Mesodermal cell (in vitro differentiated cells): Measurements from ENCODE around the gene SH2D2A.

Source experiments
- H3K27ac ChIP-seq: 2 replicates; pipeline ENCODE4 v1.7.0; 2013; ENCODE audit warnings: mild to moderate bottlenecking, low read depth, low read length, moderate library complexity; ENCODE audit not compliant: severe bottlenecking
- H3K36me3 ChIP-seq: 2 replicates; pipeline ENCODE4 v1.7.1; 2013; ENCODE audit warnings: mild to moderate bottlenecking, low read length, moderate library complexity; ENCODE audit not compliant: control insufficient read depth, insufficient read depth
- H3K4me1 ChIP-seq: one replicate; pipeline ENCODE4 v1.7.1; 2013; ENCODE audit warnings: mild to moderate bottlenecking, low read length; ENCODE audit not compliant: insufficient read depth, control insufficient read depth, poor library complexity, severe bottlenecking
- H3K4me3 ChIP-seq: 2 replicates; pipeline ENCODE4 v1.7.0; 2013; ENCODE audit warnings: low read length, control low read depth, mild to moderate bottlenecking; ENCODE audit not compliant: insufficient read depth, poor library complexity, severe bottlenecking; ENCODE audit errors: extremely low read depth
- H3K9me3 ChIP-seq: 2 replicates; pipeline ENCODE4 v1.7.1; 2013; ENCODE audit warnings: mild to moderate bottlenecking, low read length, moderate library complexity; ENCODE audit not compliant: control insufficient read depth
- WGBS, 2 experiments: methylation state at CpG; one replicate each; pipeline ENCODE4 v1.1.5; 2013; ENCODE audit warnings: missing lambda C conversion rate in 2 of 2; ENCODE audit not compliant: insufficient coverage in 2 of 2; 5-methylcytosine and 5-hydroxymethylcytosine counted together

SH2D2A gene

DNA sequence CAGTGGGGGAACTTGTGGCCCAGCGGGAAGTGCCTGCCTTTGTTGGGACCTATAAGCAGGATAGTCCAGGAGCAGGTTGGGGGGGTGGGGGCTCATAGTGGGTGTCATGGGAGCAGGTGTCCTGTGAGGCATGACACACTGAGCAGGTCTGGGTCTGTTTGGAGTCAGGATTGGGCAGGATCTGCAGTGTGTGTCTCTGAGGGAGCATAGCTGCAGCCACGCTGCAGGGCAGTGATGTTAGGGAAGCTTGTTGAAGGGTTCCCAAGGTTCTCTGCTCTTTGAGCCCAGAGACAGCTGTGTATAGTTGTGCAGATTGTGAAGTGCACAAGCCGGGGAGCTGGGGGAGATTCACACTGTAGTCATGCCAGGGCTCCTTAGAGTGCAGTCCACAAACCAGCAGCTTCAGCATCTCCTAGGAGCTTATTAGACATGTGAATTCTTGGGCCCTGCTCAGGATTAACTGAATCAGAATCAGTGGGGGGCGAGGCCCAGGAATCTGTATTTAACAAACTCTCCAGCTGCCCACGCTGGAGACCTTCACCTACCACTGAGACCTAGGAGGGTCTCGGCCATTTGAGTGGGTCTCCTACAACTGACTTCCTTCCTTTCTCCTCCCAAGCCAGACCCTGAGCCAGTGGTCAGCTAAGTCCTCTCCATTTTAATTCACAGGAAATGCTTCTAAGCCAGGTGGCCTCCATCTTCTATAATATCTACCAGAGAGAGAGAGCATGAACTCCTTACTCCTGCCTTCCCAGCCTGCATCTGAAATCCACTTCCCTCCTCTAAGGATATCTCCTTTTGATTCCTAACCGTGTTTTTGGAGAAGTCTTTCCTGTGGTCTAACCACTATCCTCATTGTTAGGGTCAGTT, 31.2 kb upstream of the SH2D2A start:
- WGBS, 2 experiments, result 71 to 89% methylated on average over 5 of the region's 7 CpGs
- no peak overlapping the region for H3K4me3 ChIP-seq

DNA sequence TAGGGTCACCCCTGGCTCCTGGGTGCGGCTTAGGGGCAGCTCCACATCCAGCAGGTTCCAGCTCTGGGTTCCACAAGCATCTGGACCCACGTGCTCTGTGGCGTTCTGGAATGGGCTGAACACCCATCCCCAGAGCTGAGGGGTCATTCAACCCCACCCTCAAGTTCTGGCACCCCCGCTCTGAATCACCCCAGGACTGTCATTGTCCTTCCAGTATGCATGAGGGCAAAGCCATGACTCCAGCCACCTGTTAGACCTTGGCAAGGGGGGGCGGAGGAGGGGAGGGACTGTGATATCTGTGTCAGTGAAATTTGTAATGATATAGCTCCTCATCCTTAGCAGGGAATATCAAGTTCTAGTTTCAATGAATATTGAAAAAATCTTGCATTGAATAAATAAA, 30.0 kb upstream of the SH2D2A start:
- Histone ChIP-seq H3K4me3 (no peak overlapping the region), H3K27ac (no peak overlapping the region), H3K36me3 (no peaks in the 10 kb centered on the region), H3K9me3 (no peaks in the 10 kb centered on the region), H3K4me1 (no peaks in the 10 kb centered on the region)
- 72 to 93% methylated on average over 3 to 4 of the region's 5 CpGs for WGBS, 2 experiments

More for the DNA sequence above, 31.2 kb upstream of the SH2D2A start:
- no peaks in the 10 kb centered on the region for H3K36me3 ChIP-seq
- no peaks in the 10 kb centered on the region for H3K4me1 ChIP-seq
- no peak overlapping the region for H3K27ac ChIP-seq
- no peaks in the 10 kb centered on the region for H3K9me3 ChIP-seq

DNA sequence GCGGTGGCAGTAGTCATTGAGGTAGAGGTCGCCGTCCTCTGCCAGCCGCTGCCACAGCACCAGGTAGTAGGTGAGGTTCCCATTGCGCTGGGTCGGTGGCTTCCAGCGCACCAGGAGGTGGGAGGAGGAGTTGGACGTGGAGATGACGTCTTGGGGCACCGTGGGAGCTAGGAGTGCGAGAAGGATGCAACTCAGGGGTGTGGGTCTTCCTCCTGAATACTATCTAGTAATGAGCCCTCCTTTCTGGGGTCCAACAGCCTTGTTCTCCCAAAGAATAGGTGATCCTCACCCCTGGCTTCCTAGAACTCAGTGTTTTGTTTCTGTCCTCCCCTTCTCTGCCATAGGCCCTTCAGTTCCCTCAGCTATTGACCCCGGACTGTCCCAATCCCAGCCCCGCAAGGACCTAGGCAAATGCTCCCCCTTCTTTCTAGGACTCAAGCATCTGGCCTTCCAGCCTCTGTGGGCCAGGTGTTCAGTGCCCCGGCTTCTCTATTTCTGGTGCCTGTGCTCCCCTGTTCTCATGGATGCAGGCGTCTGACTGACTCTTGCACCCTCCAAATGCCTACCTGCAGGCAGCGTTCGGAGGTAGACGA, 29.4 kb upstream of the SH2D2A start:
- Histone ChIP-seq H3K36me3 (no peaks in the 10 kb centered on the region), H3K27ac (no peak overlapping the region), H3K4me3 (no peak overlapping the region), H3K4me1 (no peaks in the 10 kb centered on the region), H3K9me3 (no peaks in the 10 kb centered on the region)
- 48 to 58% methylated on average over 14 to 16 of the region's 18 CpGs for whole genome bisulfite sequencing, 2 experiments

DNA sequence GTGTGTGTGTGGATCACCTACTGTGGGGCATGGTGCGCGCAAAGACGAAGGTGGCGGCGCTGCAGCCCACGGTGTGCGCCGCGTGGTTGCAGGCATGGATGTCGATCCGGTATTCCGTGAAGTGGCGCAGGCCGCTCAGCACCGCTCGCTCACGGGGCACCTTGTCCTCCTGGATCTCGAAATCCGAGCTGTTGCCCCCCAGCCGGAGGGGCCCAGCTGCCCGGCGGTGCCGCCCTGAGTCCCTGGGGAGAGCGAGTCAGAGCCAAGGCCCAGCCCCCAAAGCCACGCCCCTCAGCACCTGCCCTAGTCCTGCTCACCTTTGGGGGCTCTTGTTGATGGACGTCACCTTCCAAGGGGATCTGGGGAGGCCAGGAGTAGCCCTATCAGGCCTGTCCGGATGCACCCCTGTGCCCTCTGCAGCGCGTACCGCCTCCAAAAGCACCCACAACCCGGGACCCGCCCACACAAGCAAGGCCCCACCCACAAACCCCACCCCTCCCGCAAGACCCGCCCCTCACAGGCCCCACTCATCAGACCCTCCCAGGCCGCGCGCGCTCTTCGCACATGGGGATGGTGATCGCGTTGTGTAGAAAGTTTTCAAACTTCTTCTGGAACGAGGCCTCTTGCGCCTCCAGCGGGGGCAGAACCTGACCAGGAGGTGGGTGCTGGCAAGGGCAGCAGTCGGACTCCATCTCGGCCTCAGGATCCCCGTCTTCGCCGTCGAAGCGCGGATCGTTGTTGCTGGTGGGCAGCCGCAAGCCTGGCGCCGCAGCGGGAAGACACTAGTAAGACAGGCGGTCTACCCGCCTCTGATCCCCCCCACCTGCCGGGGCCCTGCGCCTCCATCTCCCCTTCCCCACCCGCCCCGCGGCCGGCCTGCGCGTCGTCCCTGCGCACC, 28.7 kb upstream of the SH2D2A start:
- WGBS, 2 experiments, result 19 to 23% methylated on average over 48 to 49 of the region's 69 CpGs
- Histone ChIP-seq H3K4me3 (no peak overlapping the region), H3K27ac (no peak overlapping the region), H3K36me3 (no peaks in the 10 kb centered on the region), H3K9me3 (no peaks in the 10 kb centered on the region), H3K4me1 (no peaks in the 10 kb centered on the region)

DNA sequence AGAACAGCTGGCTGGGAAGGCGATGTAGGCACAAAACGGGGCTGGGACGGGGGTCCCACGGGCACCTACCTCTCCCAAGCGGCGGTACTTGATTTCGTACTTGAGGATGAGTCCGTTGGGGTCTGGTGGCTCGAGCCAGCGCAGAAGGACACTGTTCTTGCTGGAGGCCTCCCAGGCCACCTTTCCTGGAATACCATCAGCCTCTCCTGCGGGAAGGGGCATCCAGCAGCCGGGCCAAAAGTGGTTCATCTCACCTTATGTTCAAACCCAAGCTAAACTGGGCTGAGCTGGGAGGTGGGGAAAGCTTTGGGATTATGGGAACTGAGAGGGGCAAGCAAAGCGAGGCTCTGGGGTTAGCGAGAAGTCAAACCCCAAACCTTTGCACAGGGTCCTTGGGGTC, 28.0 kb upstream of the SH2D2A start:
- H3K4me3 ChIP-seq, result no peak overlapping the region
- WGBS, 2 experiments, result 61 to 74% methylated on average over 12 to 13 of the region's 14 CpGs
- no peak overlapping the region for H3K27ac ChIP-seq
- no peaks in the 10 kb centered on the region for H3K4me1 ChIP-seq
- no peaks in the 10 kb centered on the region for H3K9me3 ChIP-seq
- H3K36me3 ChIP-seq, result no peaks in the 10 kb centered on the region

DNA sequence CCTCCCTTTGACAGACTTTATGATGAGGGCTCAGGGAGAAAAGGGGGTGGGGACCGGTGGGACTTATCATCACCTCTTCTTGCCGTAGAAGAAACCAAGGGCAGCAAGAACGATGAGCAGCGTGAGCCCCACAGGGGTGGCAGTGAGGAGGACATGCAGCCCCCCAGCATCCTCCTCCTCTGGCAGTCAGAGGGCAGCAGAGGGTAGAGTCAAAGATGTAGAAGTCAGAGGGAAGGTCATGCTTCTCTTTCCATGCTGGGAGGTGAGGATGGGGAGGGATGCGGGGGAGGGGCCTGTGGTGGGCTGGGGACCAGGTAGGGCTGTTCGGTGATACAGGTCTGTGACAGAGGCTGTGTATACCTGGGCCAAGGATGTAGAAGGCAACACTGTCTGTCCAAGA, 27.5 kb upstream of the SH2D2A start:
- no peak overlapping the region for H3K4me3 ChIP-seq
- no peaks in the 10 kb centered on the region for H3K9me3 ChIP-seq
- WGBS, 2 experiments, result 62 to 64% methylated on average over 6 of the region's 6 CpGs
- H3K36me3 ChIP-seq, result no peaks in the 10 kb centered on the region
- no peak overlapping the region for H3K27ac ChIP-seq
- H3K4me1 ChIP-seq, result no peaks in the 10 kb centered on the region

DNA sequence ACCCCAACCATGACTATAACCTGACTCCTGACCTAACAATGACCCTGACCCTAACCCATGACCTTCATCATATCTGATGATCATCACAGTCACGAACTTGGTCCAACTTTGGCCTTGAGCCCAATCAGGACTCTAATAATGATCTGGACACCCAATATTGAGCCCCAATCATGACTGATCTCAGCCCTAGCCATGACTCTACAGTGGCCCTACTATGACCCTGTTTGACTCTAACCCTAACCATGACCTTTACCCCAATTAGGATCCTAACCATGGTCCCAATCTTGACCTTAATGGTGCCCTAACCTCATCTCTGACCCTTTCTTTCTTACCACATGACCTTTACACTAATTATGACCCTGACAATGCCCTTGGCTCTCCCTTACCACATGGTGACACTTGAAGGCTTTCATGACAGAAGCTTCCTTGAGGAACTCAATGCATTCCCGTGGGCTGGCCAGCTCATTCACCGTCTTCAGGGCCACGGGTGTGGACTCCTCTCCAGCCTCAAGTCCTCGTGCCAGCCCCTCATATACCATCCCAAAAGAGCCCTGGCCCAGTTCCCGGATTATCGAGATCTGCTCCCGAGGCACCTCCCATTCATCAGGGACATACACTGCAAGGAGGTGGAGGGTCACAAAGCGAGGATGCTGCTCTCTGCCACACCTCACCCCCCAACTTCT, 26.1 kb upstream of the SH2D2A start:
- no peak overlapping the region for H3K27ac ChIP-seq
- H3K9me3 ChIP-seq, result no peaks in the 10 kb centered on the region
- H3K36me3 ChIP-seq, result no peaks in the 10 kb centered on the region
- H3K4me3 ChIP-seq, result no peak overlapping the region
- H3K4me1 ChIP-seq, result no peaks in the 10 kb centered on the region
- WGBS, 2 experiments, result 80 to 86% methylated on average over 5 to 8 of the region's 9 CpGs

DNA sequence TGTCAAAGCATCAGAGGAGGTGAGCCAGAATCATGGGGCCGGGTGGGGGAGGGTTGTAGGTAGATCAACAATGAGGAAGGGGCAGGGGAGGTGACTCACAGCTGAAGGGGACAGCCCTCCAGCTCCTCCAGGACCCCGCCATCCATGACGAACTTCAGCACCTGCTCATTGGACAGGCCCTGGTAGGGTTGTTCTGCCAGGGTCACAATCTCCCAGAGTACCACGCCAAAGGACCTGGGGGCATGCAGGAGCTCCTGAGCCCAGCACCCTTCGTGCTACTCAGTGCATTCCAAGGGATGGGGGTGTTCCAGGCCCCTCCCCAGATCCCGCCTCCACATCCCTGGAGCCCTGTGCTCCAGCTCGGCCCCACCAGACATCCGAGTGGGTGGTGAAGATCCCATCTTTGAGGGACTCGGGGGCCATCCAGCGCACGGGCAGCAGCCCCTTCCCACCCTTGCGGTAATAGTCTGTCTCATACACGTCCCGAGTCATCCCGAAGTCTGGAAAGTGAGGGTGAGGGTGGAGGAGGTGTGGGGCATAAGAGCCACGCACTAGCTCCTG, 24.7 kb upstream of the SH2D2A start:
- no peaks in the 10 kb centered on the region for H3K36me3 ChIP-seq
- H3K4me3 ChIP-seq, result no peak overlapping the region
- no peak overlapping the region for H3K27ac ChIP-seq
- H3K4me1 ChIP-seq, result no peaks in the 10 kb centered on the region
- 64 to 76% methylated on average over 7 to 13 of the region's 16 CpGs for WGBS, 2 experiments
- no peaks in the 10 kb centered on the region for H3K9me3 ChIP-seq

DNA sequence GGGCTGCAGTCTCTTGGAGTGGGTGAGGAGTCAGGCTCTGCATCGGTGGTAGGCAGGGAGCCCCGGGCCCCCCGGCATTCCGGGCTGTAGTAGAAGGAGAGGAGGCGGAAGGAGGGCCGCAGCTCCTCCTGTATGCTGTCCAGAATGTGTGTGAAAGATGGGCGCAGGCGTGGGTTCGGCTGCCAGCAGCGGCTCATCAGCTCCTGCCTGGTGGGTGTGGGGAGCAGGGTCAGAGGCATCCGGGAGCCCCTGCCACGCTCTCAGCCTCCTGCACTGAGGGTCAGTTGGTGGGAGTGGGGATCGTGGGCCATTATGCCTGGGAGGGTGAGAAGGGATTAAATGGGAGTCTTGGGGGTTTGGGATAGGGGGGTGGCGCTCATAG, 24.2 kb upstream of the SH2D2A start:
- Histone ChIP-seq H3K36me3 (no peaks in the 10 kb centered on the region), H3K9me3 (no peaks in the 10 kb centered on the region), H3K4me3 (no peak overlapping the region), H3K27ac (no peak overlapping the region), H3K4me1 (no peaks in the 10 kb centered on the region)
- WGBS, 2 experiments, result 78 to 98% methylated on average over 6 to 14 of the region's 14 CpGs
